IPS DF 4.7 (cell line): ENCODE measurements around the gene MRPL28.
"Not testable (repeated sequence)": the region's sequence is repeated elsewhere in the genome, so short reads cannot be mapped to it uniquely, and the experiment has no call there.

ENCODE experiments used
- DNase-seq: peaks from one replicate; pipeline ENCODE4 v3.0.0-alpha.2; 2013; ENCODE audit warnings: low spot score; ENCODE audit errors: extremely low read depth

MRPL28 gene

DNA sequence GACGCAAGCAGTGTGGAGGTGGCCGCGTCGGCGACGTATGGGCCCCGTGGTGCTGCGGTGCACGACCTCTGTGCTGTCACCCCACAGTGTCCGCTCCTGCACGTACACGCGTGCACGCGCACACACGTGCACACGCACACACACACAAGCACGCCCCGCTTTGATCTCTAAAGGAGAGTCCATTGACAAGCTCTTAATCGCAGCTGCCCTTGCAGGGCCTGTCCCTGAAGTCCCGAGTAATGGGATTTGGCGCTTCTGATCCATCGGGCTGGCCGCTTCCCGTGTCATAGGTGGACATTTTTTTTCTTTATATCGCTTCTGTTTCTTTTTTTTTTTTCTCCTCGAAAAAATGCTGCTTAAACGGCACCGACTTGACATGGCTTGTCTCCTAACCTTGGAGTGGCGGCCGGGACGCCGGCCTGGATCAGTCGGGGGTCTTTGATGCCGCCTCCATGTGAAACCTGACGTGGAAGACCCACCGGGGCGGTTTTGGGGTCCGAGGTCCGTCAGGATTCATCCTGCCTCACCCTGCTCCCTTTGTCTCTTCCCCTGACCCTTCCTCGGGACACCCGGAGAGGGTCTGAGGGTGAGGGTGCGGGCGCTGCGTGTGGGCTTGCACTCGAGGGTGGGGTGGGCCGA, 9.5 kb downstream of the MRPL28 start:
- no peak for DNase-seq

DNA sequence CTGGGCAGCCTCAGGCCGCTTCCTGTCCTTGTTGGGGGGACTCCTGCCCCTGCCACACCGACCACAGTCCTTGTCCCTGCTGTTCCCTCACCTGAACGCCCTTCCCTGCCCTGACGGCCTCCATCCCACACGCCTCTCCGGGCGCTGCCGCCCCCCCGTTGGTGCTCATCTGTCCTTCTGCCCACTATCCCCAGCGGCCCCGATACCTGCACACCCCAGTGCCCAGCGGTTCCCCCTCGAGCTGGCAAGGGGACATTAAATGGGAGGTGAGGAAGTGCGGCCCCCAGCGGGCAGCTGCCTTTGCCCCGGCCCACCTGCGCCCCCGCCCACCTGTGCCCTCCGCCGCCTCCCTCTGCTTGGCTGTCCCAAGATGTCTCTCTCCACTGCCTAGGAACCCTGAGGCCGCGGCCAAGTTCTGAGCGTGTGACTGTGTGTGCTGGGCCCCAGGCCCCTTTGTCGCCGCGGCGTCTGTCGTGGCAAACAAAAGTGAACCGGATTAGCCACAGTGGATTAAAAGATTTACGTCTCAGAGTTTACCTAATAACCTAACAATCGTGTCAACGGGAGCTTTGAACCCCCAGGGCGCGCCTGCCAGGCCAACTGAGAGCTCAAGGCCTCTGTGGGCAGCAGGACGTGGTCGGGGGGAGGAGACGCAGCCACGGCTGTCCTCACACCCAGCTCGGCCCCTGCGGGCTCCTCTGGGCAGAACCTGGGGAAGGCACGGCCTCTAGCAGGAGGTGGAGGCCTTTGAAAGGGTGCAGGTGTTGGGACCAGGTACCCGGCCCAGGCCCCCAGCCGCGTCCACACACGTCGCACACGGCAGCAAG, 10.3 kb downstream of the MRPL28 start:
- no peak for DNase-seq

- DNase-seq, result no peak
These were observed 11.1 kb downstream of the MRPL28 start for GRCh38 chr16:359067-359763.

DNA sequence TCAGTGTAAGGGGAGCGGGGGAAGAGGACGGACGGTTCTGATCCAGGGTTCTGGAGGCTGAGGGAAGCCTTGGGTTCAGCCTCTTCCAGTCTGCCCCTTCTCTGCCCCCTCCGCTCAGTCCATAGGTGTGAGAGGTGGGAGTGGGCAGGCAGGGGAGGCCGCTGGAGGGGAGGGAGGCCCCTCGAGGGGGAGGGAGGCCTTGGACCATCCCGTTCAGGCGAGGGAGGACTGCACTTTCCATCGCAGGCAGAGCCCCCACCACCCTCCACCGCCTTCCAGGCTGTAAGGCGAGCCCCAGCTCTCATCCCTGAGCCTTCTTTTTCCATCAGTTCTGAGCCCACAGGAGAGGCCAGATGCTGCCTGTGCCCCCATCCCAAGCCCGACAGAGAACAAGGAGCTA, 13.6 kb downstream of the MRPL28 start:
- no peak for DNase-seq

- no peak for DNase-seq
These were observed 15.3 kb downstream of the MRPL28 start for GRCh38 chr16:354971-355461.

GRCh38 chr16:354291-354881, 16.0 kb downstream of the MRPL28 start:
- DNase-seq, result no peak

GRCh38 chr16:353404-354290, 16.7 kb downstream of the MRPL28 start:
- DNase-seq, result no peak

DNA sequence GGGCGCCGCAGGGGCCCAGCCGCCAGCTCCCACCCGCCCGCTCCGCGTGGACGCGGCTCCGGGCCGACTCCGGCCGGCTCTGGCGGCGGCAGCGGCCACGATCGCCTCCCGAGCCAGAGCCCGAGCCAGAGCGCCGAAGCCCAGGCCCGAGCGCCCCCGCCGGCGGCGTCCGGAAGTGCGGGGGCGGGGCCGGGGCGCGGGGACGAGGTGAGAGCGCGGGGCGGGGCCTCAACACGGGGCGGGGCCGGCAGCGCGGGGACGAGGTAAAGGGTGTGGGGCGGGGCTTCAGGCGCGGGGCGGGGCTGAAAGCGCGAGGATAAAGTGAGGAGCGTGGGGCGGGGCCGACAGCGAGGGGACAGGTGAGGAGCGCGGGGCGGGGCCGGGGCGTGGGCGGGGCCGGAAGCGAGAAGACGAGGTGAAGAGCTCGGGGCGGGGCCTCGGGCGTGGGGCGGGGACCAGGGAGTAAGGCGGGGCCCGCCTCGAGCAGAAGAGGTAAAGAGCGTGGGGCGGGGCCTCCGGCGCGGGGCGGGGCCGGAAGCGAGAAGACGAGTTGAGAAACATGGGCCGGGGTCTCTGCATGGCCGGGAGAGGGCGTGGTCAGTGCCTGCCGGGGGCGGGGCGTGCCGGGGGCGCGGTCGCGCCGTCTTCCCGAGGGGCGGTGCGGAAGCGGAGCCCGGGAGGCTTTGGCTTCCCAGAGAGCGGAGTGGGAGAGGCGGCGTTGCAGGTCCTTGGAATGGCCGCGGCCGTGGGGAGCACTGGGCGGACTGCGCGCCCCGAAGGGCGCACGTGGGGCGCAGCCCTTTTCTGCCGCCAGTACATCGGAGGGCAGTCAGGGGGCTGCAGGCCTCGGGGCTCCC, 17.6 kb downstream of the MRPL28 start, which contains the start of gene AXIN1:
AXIN1 (minus strand) TSS at position 177 of the 857 bp plus-strand sequence. CDS start 5,698 bp downstream, outside the sequence.
- peak; percentile 33 for DNase-seq

DNA sequence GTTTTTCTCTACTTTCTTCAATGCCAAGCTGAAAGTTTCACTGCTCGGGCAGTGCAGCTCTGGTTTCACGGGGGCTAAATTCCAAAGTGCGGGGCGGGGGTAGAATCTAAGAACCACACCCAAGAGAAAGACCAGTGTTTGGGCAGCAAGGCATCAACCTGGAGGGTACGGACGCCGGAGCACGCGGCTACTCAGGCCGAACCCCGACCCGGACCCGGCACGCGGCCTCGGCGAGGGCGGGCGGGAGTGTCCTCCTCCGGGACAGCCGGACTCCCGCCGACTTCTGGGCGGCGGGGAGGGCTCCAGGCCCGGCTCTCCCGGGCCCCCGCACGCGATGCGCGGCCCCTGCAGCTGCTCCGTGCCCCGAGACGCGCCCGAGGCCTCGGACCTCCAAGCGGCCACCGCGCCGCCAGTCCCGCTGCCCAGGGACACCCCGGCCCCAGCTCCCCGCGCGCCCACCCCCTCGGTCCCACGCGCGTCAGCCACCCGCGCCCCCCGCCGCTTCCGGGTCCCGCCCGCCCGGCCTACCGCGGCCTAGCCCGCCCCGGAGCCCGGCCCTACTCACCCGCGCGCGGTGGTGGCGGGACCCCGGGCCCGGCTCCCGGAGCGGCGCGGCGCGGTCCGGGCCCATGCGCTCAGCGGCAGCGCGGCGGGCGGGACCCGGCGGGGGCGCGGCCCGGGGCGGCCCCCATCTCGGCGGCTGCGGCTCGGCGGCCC, 18.4 kb downstream of the MRPL28 start:
- no peak for DNase-seq

- DNase-seq, result no peak
These were observed 20.1 kb downstream of the MRPL28 start for GRCh38 chr16:350203-350602.

- no peak for DNase-seq
These were observed 21.1 kb downstream of the MRPL28 start for GRCh38 chr16:349211-349610.

- DNase-seq, result not testable (repeated sequence)
These were observed 21.8 kb downstream of the MRPL28 start for GRCh38 chr16:348495-348894.

GRCh38 chr16:347203-347602, 23.1 kb downstream of the MRPL28 start:
- DNase-seq, result no peak

- DNase-seq, result no peak
These were observed 23.8 kb downstream of the MRPL28 start for GRCh38 chr16:346587-346986.

DNA sequence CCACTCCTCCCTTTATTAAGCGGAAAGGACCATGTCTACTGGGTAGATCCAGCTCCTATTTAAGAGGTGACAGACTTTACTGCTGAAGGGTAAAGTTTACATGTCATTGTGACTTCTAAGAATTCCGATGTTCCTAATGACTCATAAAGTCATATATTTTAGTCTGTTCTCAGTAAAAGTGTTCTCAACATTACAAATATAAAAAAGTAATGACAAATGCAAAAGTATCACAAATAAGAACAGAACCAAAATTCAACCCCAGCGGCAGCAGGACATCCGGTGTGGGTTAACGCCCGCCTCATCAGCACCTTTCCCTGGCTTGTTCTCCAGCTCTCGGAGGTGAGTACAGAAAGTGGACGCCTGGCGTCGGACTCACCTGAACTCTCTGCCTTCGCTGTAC, 24.6 kb downstream of the MRPL28 start:
- no peak for DNase-seq

DNA sequence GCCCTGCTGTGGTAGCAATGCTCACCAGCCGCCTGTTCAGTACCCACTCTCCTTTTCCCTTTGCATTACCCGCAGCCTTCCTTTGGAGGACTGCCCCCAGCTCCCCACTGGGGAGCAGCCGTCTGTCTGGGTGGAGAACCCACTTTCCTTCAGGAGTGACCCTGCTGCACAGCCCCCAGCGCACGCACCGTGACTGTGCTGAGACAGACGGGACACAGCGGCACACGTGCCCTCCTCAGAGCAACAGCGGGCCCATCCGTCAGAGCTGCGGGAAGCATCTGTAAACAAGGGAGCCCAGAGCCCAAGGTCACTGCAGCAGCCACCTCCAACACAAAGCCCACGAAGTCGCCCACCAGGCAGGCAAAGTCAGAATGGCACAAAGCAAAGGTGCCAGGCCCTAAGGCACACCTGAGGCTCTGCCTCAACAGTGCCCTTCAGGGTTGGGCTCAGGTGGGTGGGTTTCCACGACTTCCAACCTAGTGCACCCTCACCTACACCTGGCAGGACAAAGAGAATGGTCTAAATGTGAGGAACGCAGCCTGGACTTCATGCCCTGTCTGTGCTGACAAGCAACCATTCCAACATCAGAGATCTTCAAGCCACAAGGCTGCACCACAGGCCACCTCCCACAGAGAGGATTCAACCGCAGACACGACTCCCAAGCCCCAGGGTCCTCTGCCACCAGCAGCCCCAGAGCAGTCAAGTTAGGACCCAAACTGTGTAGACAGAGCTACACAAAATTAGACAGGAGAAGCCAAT, 27.7 kb downstream of the MRPL28 start:
- DNase-seq, result no peak

- DNase-seq, result not testable (repeated sequence)
These were observed 28.4 kb downstream of the MRPL28 start for GRCh38 chr16:341974-342336.
